IPS-NIHi11 (cell line): Measurements from ENCODE around the gene ZDHHC12.
A peak's percentile ranks its signal among the peaks of the same experiment; 100 is the strongest.

Experiments
- DNase-seq: peaks from one replicate; pipeline ENCODE4 v3.0.0; 2012; ENCODE audit warnings: mixed read lengths, low spot score

The ZDHHC12 gene

DNA sequence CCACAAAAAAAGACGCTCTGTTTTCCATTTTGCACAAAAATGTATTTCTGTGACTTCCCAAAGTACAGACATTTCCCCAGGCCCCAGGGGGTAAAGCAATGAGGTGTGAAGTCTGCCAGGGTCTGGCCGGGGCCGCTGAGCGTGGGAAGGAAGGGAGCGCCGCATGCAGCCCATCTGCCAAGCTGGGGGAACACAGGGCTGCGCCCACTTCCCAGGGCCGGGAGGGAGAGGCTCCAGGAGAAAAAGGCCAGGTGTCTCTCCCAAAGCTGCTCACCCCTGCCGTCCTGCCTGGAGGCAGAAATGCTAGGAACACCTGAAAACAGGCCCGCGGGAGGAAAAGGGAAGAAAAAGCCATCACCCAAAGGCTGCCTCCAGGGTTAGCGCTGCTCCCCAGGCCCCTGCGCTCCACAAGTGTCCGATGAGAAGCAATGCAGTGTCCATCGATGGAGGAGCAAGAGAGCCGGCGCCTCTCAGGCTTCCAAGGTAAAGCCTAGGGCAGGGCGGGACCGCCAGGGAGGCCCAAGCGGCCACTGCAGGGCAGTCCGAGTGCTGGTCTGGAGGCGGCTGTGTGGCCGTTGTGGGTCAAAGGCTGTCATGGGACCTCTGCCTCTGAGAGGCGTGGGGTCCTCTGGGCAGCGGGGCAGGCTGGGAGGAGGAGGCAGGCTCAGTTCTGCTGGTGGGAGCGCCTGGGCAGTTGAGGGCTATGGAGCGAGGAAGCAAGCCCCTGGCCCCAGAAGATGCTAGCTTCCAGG is 6.0 kb upstream of the ZDHHC12 start:
- no peak for DNase-seq

DNA sequence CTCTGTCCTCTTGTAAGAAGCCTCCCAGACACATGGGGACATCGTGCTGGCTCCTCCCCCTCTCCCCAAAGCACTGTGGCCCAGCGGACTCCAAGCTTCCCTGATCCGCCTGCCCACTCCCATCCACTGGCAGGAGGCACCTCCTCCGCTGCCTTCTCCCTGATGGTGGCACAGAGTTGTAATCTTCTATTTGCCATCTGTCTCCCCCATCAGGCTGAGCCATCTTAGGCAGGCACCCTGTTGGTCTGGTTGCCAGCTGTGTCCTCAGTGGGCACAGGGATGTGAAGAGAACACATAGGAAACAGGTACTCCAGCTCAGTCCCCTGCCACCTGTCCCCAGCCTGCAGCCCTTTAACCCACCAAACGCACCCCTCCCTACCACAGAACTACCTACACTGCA is 5.4 kb upstream of the ZDHHC12 start:
- no peak for DNase-seq

DNA sequence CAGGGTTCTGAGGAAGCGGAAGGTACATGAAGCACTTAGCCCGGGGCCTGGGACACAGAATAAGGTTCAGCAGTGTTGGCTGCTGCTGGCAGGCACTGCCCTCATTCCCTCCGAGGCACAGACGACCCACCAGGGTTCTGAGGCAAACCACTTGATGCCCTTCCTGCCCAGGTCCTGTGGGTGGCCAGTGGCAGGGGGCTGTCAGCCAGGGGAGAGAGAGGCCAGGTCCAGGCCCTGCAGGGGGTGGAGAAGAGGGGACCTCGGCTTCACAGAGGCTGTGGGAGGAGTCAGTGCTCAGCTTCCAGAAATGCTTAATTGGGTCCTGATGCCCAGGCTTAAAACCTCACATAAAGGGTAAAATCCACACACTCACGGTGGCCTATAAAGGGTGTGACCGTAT is 4.4 kb upstream of the ZDHHC12 start:
- DNase-seq: no peak

DNA sequence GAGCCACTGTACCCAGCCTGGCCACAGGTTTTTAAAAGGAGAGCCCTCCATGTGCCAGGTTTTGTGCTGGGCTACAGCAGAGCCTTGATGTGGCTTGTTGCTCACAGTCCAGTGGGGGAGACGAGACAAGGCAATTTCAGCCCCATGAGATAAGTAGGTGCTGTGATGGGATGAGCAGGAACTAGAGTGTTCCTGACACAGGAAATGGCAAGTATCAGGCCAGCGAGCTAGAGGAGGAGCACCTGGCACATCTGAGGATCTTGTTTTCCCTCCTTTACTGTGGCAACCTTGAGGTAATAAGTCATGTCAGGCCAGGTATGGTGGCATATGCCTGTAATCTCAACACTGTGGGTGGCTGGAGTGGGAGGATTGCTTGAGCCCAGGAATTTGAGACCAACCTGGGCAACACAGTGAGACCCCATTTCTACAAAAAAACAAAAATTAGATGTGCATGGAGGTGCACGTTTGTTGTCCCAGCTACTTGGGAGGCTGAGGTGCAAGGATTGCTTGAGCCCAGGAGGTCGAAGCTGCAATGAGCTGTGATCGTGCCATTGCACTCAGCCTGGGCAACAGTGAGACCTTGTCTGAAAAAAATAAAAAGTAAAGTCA is 3.8 kb upstream of the ZDHHC12 start:
- no peak for DNase-seq

DNA sequence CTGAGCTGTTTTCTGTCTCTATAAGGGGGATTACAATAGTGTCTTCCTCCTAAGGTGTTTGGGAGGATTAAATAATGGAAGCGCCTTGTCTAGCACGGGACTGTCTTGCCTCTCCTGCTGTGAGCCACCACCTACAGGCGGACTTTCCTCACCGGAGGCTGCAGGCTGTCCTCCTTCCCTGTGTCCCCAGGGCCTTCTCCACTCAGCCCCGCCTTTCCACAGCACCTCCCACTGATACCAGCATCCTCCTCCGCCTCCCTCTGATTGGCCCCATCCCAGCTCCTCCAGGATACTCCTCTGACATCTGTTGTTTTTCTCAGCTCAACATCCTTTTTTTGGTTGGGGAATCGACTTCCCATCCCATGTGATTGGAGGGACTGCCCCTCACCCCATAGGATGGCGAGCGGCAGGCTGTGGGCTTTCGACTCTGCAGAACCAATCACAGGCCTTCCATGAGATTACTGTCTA is 851 bp upstream of the ZDHHC12 start:
- DNase-seq: peak; percentile 79

DNA sequence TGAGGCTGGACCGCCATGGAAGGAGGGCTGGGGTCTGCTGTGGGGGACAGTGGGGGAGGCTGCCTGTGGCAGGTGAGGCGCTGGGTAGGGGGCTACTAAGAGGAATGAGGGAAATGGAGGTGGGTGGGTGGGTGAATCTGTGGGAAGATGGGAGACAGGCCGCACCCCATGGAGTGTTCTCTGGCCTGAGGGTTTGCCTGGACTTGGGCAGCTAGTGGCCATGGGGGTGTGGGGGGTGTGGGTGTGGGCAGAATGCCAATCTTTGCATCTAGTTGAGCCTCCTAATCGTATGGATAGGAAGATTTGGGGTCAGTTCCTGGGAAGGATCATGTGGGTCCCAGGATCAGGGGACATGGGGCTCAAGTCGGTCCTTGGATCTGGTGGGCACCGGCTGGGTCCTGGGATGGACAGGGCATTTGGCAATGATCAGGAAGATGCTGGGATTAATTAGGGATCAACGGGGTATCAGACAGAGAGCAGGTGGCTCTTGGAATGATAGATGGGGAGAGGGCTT is 518 bp downstream of the ZDHHC12 start:
- DNase-seq: no peak

DNA sequence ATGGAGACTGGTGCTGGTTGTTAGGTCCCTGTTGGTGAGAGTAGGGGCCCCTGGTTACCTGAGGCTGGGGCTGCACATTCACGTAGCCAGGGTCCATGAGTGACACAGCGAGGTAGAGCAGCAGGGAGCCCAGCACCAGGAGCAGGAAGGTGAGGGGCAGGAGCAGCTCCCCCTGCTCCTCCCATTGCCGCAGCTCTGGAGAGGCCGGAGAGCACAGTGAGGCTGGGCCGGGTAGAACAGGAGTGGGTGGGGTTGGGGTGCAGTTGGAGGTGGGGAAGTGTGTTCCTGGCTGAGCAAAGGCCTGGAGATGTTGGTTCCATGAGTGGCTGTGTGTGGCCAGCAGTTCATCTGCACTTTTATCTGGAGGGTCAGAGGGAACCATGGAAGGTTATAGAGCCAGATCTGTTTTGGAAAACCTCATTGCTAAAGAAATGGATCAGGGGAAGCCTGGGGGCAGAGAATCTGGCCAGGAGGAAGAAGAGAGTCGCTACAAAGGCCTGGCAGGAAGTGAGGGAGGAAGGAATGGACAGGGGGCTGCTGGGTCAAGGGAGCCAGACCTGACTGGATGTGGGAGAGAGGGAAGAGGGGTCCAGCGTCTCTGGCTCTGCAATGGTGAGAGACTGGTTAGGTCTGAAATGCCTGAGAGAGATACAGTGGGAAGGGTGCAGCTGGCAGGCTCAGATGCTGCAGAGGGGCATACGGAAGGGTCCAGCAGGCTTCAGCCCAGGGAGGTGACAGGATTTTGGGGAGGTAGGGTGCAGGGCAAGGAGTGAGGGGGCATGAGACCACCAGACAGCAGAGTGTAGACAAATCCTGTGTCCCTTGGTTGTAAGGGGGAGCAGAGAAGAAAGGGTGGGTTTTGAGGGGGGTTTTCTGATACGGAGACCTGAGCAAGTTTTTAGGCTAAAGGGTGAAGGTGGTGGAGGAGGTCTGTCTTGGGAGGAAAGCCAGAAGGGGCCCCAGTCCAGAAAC is 1.3 kb downstream of the ZDHHC12 start:
- DNase-seq: no peak

DNA sequence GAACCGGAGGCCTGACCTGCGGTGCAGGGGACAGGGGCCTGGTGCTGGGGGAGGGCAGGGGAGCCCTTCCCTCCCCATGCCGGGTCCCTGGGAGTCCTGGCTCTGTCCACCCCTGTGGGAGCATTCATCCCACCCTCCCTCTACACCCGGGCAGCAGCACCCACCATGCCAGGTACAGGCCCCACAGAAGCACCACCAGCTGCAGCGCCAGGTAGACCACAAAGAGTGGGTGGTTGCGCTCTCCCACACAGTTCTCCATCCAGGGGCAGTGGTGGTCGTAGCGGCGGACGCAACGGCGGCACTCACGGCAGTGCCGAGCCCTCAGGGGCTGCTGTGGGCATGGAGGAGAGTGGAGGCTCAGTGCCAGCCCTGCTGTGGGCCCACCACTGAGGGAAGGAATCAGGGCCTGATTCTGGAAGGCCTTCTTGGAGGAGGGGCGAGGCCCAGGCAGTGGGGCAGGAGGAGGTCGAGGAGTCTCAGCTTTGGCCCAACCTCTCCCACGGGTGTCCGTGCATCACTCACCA is 2.4 kb downstream of the ZDHHC12 start:
- no peak for DNase-seq

DNA sequence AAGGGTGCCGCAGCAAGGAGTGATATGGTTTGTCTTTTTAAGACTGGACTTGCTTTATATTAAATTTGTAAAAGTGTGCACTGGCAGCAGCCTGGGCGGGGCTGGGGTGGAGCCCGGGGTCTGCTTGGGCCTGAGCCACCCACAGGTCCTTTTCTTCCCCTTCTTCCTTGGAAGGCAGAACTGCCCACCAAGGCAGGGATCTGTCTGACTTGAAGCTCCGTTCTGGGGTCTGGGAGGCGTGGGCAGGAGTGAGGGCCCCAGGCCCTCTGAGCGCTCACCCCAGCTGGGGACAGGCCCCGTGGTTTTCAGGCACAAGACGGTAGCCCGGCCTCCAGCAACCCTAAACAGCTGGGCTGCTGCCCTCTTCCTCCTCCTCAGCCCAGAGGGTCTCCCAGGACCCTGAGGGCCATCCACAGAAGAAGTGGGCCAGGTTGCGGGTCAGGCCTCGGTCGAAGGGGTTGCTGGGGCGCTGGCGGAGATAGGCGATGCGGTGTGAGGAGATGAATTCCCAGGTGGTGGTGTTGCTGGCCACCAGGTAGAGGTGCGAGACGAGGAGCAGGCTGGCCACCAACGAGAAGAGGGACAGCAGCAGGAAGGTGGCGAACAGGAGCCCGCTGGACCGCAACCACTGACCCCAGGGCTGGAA is 3.0 kb downstream of the ZDHHC12 start:
- DNase-seq: no peak

DNA sequence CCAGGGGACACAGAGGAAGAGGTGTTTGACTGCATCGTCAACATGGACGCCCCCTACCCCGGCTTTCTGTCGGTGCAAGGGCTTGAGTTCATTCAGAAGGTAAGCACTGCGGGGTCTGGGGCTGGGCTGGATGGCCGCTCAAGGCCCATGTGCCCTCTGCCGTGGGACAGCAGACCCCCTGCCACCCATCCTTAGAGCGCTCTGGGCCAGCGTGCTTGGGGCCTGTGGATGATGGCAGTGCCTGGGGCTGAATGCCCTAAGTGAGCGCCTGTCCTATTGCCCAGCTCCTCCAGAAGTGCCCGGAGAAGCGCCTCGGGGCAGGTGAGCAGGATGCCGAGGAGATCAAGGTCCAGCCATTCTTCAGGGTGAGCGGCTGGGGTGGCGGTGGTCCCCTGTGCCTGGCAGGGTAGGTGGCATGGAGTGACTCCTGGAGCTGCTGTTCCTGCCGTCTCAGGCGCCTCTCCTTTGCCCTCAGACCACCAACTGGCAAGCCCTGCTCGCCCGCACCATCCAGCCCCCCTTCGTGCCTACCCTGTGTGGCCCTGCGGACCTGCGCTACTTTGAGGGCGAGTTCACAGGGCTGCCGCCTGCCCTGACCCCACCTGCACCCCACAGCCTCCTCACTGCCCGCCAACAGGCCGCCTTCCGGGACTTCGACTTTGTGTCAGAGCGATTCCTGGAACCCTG is 3.9 kb downstream of the ZDHHC12 start:
- no peak for DNase-seq

DNA sequence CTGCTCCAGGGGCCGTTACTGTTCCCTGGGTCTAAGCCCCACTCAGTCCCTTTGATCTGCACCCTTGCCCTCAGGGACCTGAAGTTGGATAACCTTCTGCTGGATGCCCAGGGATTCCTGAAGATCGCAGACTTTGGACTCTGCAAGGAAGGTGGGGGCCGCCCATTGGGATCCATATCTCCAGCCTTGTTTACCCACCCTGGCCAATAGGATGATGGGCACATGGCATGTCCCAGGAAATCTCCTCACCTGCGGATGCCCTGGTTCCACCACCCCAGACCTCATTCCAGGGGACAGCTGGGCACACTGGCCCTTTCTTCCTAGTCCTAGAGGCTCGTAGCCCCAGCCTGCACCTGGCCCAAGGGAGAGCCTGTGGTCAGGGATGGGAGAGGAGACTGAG is 5.5 kb downstream of the ZDHHC12 start:
- DNase-seq: no peak

DNA sequence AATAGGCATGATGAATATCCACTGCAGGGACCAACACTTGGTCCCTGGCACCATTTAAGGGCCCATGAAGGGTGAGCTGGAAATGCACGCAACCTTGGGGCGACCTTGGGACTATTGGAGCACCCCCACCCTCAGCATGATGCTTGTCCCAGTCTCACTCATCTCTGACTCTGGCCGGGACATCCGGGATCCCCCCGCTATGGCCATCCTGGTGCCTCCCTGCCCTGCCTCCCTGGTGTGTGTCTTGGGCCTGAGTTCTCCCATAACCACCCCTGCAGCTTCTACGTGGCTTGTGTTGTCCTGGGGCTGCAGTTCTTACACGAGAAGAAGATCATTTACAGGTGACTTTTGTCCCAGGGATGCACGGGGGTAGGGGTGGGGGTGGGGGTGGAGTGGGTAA is 5.9 kb downstream of the ZDHHC12 start:
- no peak for DNase-seq

DNA sequence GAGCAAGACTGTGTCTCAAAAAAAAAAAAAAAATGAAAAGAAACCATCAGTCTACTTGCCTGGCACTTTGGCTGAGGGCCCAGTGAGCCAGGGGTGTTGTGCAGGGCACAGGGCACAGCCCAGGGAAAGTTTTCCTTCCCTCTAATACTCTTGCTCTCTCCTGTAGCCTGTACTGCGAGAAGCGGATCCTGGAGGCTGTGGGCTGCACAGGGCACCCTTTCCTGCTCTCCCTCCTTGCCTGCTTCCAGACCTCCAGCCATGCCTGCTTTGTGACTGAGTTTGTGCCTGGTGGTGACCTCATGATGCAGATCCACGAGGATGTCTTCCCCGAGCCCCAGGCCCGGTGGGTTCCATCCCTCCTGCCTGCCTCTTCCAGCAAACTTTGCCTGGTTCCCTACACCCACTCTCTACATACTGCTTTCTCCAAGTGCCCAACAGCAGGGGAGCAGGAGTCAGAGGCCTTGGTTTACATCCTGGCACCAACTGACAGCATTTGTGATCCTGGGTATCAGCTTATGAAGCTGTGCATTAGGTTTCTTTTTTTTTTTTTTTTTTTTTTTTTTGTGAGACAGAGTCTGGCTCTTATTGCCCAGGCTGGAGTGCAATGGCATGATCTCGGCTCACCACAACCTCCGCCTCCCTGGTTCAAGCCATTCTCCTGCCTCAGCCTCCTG is 7.2 kb downstream of the ZDHHC12 start:
- DNase-seq: no peak

DNA sequence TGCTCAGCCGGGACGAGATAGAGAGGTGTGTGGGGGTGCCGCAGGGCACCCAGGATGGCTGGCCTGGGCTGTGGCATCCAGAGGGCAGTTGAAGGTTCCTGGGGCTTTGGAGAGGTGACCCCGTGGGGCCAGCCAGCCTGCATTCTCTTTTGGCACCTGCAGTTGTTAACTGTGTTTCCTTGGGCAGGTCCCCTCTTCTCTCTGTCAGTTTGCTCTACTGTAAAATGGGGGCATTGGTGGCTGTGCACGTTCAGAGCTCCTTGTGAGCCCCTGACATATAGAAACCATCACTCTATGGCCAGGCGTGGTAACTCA is 8.5 kb downstream of the ZDHHC12 start:
- DNase-seq: no peak

DNA sequence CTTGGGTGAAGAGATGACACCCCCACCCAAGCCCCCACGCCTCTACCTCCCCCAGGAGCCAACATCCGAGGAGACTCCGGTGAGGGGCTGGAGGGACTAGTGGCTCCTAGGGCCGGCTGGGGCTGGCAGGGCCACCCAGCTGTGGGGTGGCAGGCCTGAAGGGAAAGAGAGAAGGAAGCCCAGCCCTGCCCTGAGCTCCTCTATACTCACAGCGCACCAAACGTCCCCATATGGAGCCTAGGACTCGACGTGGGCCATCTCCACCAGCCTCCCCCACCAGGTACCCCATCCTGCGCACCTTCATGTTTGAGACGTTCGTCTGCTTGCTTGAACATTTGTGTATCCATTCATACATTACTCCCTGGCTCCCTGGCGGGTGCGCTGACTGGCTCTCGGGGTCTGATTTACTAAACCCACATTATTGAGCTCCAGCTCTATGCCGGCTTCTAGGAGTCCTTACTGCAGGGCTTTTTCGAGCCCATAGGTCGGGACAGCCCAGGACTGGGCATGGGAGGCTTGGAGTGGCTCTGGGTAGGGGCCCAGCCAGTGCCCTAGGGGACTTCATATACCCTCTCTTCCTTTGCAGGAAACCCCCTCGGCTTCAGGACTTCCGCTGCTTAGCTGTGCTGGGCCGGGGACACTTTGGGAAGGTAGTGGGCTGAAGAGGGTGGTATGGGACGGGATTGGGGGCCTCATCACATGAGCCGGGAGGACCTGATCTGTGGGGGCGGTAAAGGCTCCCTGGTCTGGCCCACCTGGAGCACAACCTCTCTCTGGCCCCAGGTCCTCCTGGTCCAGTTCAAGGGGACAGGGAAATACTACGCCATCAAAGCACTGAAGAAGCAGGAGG is 9.1 kb downstream of the ZDHHC12 start:
- no peak for DNase-seq

DNA sequence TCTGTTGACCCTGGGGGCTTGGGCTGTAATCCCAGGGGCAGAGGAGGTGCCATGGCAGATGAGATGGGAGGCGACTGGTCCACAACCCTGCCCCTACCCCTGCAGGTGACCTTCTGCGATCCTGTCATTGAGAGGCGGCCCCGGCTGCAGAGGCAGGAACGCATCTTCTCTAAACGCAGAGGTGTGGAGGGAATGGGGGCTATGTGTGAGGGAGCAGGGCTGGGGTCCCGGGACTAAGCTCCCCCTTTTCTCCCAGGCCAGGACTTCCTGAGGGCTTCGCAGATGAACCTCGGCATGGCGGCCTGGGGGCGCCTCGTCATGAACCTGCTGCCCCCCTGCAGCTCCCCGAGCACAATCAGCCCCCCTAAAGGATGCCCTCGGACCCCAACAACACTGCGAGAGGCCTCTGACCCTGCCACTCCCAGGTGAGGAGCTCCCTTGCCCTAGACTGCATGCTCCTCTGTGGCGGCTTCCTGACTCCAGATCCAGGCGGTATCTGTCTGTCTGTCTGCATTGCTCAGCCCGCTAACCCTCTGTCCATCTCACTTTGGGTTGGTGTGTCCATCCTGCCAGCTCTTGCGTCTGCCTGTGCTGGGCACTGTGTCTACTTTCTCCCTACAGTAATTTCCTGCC is 9.9 kb downstream of the ZDHHC12 start:
- no peak for DNase-seq

DNA sequence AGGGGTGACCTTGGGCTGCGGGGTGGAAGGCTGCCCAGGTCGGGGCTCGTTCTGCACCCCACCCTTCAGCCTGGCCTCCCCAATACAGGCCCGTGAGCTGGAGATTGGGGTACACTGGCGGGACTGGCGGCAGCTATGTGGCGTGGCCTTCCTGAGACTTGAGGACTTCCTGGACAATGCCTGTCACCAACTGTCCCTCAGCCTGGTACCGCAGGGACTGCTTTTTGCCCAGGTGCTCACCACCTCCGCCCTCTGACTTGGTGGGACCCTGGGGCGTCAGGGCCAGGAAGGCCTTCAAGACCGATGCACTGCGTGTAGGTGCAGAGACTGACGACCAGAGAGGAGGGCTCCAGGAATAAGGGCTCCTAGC is 10.5 kb downstream of the ZDHHC12 start:
- DNase-seq: no peak

DNA sequence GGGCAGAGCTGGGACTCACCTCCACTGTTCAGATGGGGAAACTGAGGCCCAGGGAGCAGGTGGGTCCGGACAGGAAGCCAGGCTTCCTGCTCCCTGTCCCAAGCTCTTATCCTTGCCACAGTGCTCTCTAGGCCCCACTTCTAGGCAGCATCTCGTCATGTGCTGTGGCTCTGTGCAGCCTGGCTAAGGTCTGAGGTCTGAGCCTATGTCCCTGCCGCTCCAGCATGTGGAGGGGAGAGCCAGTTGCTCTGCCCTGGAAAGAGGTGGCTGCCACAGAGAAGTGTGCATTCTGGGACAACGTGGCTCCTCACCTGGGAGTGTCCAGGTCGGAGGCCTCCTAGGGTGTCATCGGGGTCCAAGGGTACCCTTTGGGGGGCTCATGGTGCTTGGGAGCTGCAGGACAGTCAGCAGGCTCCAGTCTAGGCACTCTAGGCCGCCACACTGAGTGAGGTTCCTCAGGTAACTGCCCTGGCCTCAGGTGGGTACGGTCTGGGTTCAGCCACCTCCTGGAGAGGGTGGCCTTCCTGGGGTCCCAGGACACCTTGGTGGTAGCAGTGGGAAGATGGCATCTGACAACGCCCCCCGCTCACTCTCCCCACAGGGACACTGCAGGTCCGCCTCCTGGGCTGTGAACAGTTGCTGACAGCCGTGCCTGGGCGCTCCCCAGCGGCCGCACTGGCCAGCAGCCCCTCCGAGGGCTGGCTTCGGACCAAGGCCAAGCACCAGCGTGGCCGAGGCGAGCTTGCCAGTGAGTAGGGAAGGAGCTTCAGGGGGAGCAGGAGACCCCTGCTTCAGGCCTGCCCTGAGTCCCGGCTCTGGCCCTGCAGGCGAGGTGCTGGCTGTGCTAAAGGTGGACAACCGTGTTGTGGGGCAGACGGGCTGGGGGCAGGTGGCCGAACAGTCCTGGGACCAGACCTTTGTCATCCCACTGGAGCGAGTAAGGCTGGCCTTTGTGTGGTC is 11.2 kb downstream of the ZDHHC12 start:
- DNase-seq: no peak
